GM12878 (cell line): ENCODE data around the gene ZFYVE19. TPM values are rescaled to one million over a fixed set of nuclear protein-coding genes. Genes with fewer than 3 reads are reported as not detected.

Experiments used
- ATAC-seq: fragments of 200-7000 bp; cut with Tn5 transposase; 3 replicates; pipeline ENCODE4 v1.9.1; 2020; ENCODE audit warnings: mild to moderate bottlenecking, moderate library complexity
- BruUV-seq: library from RNA; stranded (reverse); fragments of 400-500 nt; replicated peaks from 2 replicates; lab custom pipeline; 2021; lab: Mats Ljungman, UMichigan
- CTCF ChIA-PET: fragments of 300-600 bp; sonication (Branson Sonifier 250); formaldehyde crosslinking; extraction: SDS; loops from one replicate; lab custom pipeline; 2021; ENCODE audit warnings: inconsistent platforms; lab: Yijun Ruan, JAX
- POLR2A ChIA-PET: fragments of 350-600 bp; formaldehyde crosslinking; extraction: SDS; loops from one replicate; lab custom pipeline; 2021; ENCODE audit warnings: inconsistent platforms; lab: Charles Lee
- RAD21 ChIA-PET: fragments of 300-600 bp; sonication (Branson Sonifier 250); formaldehyde crosslinking; loops from one replicate; lab custom pipeline; 2023; ENCODE audit warnings: antibody characterized with exemption; ENCODE audit not compliant: unreplicated experiment; lab: Charles Lee
- SMC1A ChIA-PET: fragments of 300-600 bp; sonication (Branson Sonifier 250); formaldehyde crosslinking; loops from one replicate; lab custom pipeline; 2023; ENCODE audit not compliant: unreplicated experiment, uncharacterized antibody; lab: Charles Lee
- DNase-seq: peaks from one replicate; pipeline ENCODE4 v3.0.0-alpha.2; 2011; ENCODE audit warnings: low read depth, low spot score
- FAIRE-seq: peaks from 3 replicates; lab custom pipeline; 2011; peaks lifted over from hg19 to GRCh38; lab: Jason Lieb, UNC
- H2AFZ ChIP-seq: 2 replicates; pipeline ENCODE4 v1.6.0; 2011; ENCODE audit warnings: low read depth, low read length, control low read depth; ENCODE audit not compliant: control insufficient read depth
- H3K27ac ChIP-seq: 2 replicates; pipeline ENCODE4 v1.5.1; 2011; ENCODE audit warnings: control low read depth; ENCODE audit not compliant: control insufficient read depth, insufficient read depth
- H3K27me3 ChIP-seq, 2 experiments: replicated peaks in 1 of 2; 2 replicates each; pipeline versions ENCODE4 v1.6.0 to v1.6.1; 2011; ENCODE audit warnings: low read length in 1 of 2; ENCODE audit not compliant: control insufficient read depth in 2 of 2, insufficient read depth in 2 of 2
- H3K36me3 ChIP-seq, 2 experiments: 2 replicates each; pipeline ENCODE4 v1.5.1; 2011; ENCODE audit warnings: low read length in 1 of 2; ENCODE audit not compliant: control insufficient read depth in 2 of 2, insufficient read depth in 2 of 2
- H3K4me1 ChIP-seq: 2 replicates; pipeline ENCODE4 v1.6.1; 2011; ENCODE audit warnings: mild to moderate bottlenecking, low read length, moderate library complexity, mixed read lengths; ENCODE audit not compliant: control insufficient read depth, insufficient read depth
- H3K4me2 ChIP-seq: 2 replicates; pipeline ENCODE4 v1.6.0; 2011; ENCODE audit warnings: control low read depth; ENCODE audit not compliant: control insufficient read depth, insufficient read depth
- H3K4me3 ChIP-seq: fragments of 200-600 bp; sonication (generic); 2 replicates; pipeline ENCODE4 v1.5.1; 2016
- H3K79me2 ChIP-seq: 2 replicates; pipeline ENCODE4 v1.6.0; 2011; ENCODE audit warnings: low read length; ENCODE audit not compliant: control insufficient read depth, insufficient read depth
- H3K9ac ChIP-seq: 2 replicates; pipeline ENCODE4 v1.8.0; 2011; ENCODE audit warnings: low read length, control low read depth, mixed read lengths; ENCODE audit not compliant: control insufficient read depth, insufficient read depth
- H3K9me3 ChIP-seq: replicated peaks from 3 replicates; pipeline ENCODE4 v1.5.1; 2011; ENCODE audit warnings: mild to moderate bottlenecking, low read length; ENCODE audit not compliant: control insufficient read depth, insufficient read depth
- H4K20me1 ChIP-seq: 2 replicates; pipeline ENCODE4 v1.6.0; 2011; ENCODE audit not compliant: control insufficient read depth, insufficient read depth
- BRCA1 ChIP-seq: IDR thresholded peaks from 2 replicates; pipeline ENCODE4 v1.6.1; 2011; ENCODE audit warnings: low read depth, low read length, improper control_type of control experiment
- KAT2A ChIP-seq: conservative IDR thresholded peaks from 2 replicates; pipeline ENCODE4 v1.6.1; 2011; ENCODE audit warnings: low read depth, low read length; ENCODE audit not compliant: control insufficient read depth
- PBX3 ChIP-seq: IDR thresholded peaks from 2 replicates; pipeline ENCODE4 v1.6.1; 2011; ENCODE audit warnings: mild to moderate bottlenecking, low read depth, low read length, moderate library complexity; ENCODE audit not compliant: insufficient replicate concordance
- POLR2AphosphoS2 ChIP-seq: IDR thresholded peaks from 2 replicates; pipeline ENCODE4 v1.6.1; 2011; ENCODE audit warnings: low read depth, mild to moderate bottlenecking, low read length, improper control_type of control experiment, moderate library complexity
- RAD51 ChIP-seq: fragments of 450-650 bp; IDR thresholded peaks from 2 replicates; pipeline ENCODE4 v1.6.1; 2016; ENCODE audit warnings: moderate library complexity, mild to moderate bottlenecking, inconsistent platforms
- SP1 ChIP-seq: IDR thresholded peaks from one replicate; pipeline ENCODE4 v1.6.1; 2011; ENCODE audit warnings: low read depth, low read length
- SPI1 ChIP-seq: IDR thresholded peaks from 2 replicates; pipeline ENCODE4 v1.6.1; 2011; ENCODE audit warnings: low read depth, mild to moderate bottlenecking, low read length, moderate library complexity, borderline replicate concordance; ENCODE audit not compliant: insufficient read depth
- TBL1XR1 ChIP-seq: IDR thresholded peaks from 2 replicates; pipeline ENCODE4 v1.6.1; 2012; ENCODE audit warnings: low read depth, low read length, improper control_type of control experiment
- ZBED1 ChIP-seq: IDR thresholded peaks from 2 replicates; pipeline ENCODE4 v1.6.1; 2016; ENCODE audit warnings: borderline replicate concordance
- ZSCAN29 ChIP-seq: fragments of 450-650 bp; IDR thresholded peaks from 2 replicates; pipeline ENCODE4 v1.6.1; 2017; ENCODE audit warnings: mild to moderate bottlenecking, moderate library complexity
- WGBS: methylation state at CpG from one replicate; pipeline ENCODE4 v1.1.6; 2016; ENCODE audit warnings: low lambda C conversion rate; ENCODE audit not compliant: insufficient replicate concordance, insufficient coverage; ENCODE audit errors: missing lambda C conversion rate; 5-methylcytosine and 5-hydroxymethylcytosine counted together
- in situ Hi-C: fragments of 300-500 bp; cut with MboI; formaldehyde crosslinking; loops from 9 replicates; pipeline ENCODE4 v1.14.3; 2018; ENCODE audit warnings: mixed read lengths
- intact Hi-C: fragments of 100-400 bp; cut with micrococcal nuclease; formaldehyde crosslinking; loops from one replicate; pipeline ENCODE4 v1.14.2; 2022; ENCODE audit not compliant: unreplicated experiment
- polyA plus RNA-seq, 11 experiments: library from polyadenylated mRNA; depleted of rRNA in 4 of 11; unstranded in 6 of 11; stranded (reverse) in 5 of 11; fragments of >200 nt; fragmentation: Nextera tagmentation in 4 of 11; fragmentation: Illumina TruSeq in 1 of 11; extraction: Ambion mirVana in 4 of 11; extraction: Trizol in 1 of 11; gene quantifications; 1 replicate in 1 of 11; 2 replicates in 10 of 11; pipeline versions ENCODE4 v1.2.1 to v1.2.3, GENCODE V29; 2011 to 2016; ENCODE audit warnings: inconsistent platforms in 2 of 11, missing spikeins in 2 of 11, low read depth in 1 of 11
- total RNA-seq, 4 experiments: library from RNA; depleted of rRNA in 3 of 4; stranded (reverse); fragments of >200 nt in 3 of 4; fragmentation: Illumina TruSeq in 1 of 4; extraction: Trizol in 1 of 4; gene quantifications; 2 replicates each; pipeline versions ENCODE4 v1.2.1 to v1.2.3, GENCODE V29; 2013 to 2021
- TF ChIP-seq, protein P1 (sequence below): fragments of 150-350 bp; IDR thresholded peaks from 2 replicates; pipeline ENCODE4 v1.6.1; 2016; ENCODE audit warnings: low read depth, low read length
- TF ChIP-seq, protein P2 (sequence below): fragments of 450-650 bp; IDR thresholded peaks from 2 replicates; pipeline ENCODE4 v1.6.1; 2017; ENCODE audit warnings: borderline replicate concordance

The ZFYVE19 gene
- total and polyA plus RNA-seq, 10 of the 15 experiments (the other 5 are each of a cell fraction or from before 2014, with no cell fraction given) = 1.7 to 36.3 (median 17.0) TPM

DNA sequence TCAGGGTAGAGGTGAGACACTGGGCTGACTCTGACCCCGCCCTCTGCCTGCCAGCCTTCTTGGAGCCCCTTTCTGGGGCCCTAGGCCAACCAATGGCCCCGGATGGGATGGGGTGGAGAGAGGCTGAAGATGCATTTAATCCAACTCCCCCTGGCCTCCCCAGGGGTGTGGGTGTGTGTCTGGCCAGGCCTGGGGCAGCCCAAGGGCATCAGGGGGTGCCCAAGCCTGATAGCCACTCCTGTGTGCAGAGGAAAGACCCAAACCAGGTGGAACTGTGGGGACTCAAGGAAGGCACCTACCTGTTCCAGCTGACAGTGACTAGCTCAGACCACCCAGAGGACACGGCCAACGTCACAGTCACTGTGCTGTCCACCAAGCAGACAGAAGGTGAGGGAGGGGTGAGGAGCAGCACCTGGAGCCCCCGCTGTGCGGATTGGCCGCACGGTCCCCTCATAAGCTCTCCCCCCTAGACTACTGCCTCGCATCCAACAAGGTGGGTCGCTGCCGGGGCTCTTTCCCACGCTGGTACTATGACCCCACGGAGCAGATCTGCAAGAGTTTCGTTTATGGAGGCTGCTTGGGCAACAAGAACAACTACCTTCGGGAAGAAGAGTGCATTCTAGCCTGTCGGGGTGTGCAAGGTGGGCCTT, 46.5 kb downstream of the ZFYVE19 start:
- Histone ChIP-seq H3K9me3 (no peaks in the 10 kb centered on the region), H3K9ac (no peak overlapping the region), H3K4me1 (no peaks in the 10 kb centered on the region; the same call in 1 of the 2 replicates), H3K36me3 (peaks cover 0 to 2% of the 10 kb centered on the region in 2 experiments; a peak in 2 of 4 replicates), H3K27me3 (no peaks in the 10 kb centered on the region), H3K79me2 (no peaks in the 10 kb centered on the region), H3K27ac (no peak overlapping the region), H2AFZ (no peak overlapping the region), H3K4me3 (no peak overlapping the region), H3K4me2 (no peak overlapping the region), H4K20me1 (no peaks in the 10 kb centered on the region)
- POLR2A ChIA-PET = no interaction called here
- DNase-seq = no peak
- no peak for FAIRE-seq
- no peak for ATAC-seq
- TF ChIP-seq ZBED1 = no peak
- no peak for TF ChIP-seq KAT2A
- TF ChIP-seq, protein P1, sequence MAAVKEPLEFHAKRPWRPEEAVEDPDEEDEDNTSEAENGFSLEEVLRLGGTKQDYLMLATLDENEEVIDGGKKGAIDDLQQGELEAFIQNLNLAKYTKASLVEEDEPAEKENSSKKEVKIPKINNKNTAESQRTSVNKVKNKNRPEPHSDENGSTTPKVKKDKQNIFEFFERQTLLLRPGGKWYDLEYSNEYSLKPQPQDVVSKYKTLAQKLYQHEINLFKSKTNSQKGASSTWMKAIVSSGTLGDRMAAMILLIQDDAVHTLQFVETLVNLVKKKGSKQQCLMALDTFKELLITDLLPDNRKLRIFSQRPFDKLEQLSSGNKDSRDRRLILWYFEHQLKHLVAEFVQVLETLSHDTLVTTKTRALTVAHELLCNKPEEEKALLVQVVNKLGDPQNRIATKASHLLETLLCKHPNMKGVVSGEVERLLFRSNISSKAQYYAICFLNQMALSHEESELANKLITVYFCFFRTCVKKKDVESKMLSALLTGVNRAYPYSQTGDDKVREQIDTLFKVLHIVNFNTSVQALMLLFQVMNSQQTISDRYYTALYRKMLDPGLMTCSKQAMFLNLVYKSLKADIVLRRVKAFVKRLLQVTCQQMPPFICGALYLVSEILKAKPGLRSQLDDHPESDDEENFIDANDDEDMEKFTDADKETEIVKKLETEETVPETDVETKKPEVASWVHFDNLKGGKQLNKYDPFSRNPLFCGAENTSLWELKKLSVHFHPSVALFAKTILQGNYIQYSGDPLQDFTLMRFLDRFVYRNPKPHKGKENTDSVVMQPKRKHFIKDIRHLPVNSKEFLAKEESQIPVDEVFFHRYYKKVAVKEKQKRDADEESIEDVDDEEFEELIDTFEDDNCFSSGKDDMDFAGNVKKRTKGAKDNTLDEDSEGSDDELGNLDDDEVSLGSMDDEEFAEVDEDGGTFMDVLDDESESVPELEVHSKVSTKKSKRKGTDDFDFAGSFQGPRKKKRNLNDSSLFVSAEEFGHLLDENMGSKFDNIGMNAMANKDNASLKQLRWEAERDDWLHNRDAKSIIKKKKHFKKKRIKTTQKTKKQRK = no peak
- no peak for TF ChIP-seq PBX3
- no peak for TF ChIP-seq RAD51
- no peak for TF ChIP-seq SP1
- TF ChIP-seq BRCA1 = no peak
- TF ChIP-seq, protein P2, sequence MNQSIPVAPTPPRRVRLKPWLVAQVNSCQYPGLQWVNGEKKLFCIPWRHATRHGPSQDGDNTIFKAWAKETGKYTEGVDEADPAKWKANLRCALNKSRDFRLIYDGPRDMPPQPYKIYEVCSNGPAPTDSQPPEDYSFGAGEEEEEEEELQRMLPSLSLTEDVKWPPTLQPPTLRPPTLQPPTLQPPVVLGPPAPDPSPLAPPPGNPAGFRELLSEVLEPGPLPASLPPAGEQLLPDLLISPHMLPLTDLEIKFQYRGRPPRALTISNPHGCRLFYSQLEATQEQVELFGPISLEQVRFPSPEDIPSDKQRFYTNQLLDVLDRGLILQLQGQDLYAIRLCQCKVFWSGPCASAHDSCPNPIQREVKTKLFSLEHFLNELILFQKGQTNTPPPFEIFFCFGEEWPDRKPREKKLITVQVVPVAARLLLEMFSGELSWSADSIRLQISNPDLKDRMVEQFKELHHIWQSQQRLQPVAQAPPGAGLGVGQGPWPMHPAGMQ = no peak
- no peak for TF ChIP-seq SPI1
- TF ChIP-seq POLR2AphosphoS2 = no peak
- TF ChIP-seq ZSCAN29 = no peak
- no peak for TF ChIP-seq TBL1XR1
- no TSS peak for BruUV-seq
- RAD21 ChIA-PET = interaction anchor here (0.9 kb wide), 1 partner anchor 41 kb away, joined by 3 read pairs; the partner anchor contains the start of gene VPS18
- intact Hi-C loops (no loop called here), in situ Hi-C loops (no loop called here)
- CTCF ChIA-PET = interaction anchor here (0.7 to 5.4 kb wide), 3 partner anchors 38 to 68 kb away, joined by 3 to 32 read pairs (median 4); no protein-coding TSS in a partner anchor
- whole genome bisulfite sequencing = 65% methylated on average over 16 of the region's 16 CpGs
- SMC1A ChIA-PET = interaction anchor here (0.6 to 2.5 kb wide), 3 partner anchors 37 to 175 kb away, joined by 3 to 8 read pairs (median 4); partner anchors contain the start of gene VPS18
